OCI-LY3 (cell line): ENCODE results near the gene NLRC4.

Experiments used
- EZH2phosphoT487 ChIP-seq: fragments of 200-600 bp; shearing (Covaris generic); IDR thresholded peaks from 2 replicates; pipeline ENCODE4 v1.6.1; 2018; ENCODE audit warnings: antibody characterized with exemption, mixed run types, low read depth
- TF ChIP-seq, protein P1 (sequence below): fragments of 200-600, 300-600 bp; sonication (generic); IDR thresholded peaks from 2 replicates; pipeline ENCODE4 v1.5.1; 2014; ENCODE audit warnings: antibody characterized with exemption, low read length, low read depth

DNA sequence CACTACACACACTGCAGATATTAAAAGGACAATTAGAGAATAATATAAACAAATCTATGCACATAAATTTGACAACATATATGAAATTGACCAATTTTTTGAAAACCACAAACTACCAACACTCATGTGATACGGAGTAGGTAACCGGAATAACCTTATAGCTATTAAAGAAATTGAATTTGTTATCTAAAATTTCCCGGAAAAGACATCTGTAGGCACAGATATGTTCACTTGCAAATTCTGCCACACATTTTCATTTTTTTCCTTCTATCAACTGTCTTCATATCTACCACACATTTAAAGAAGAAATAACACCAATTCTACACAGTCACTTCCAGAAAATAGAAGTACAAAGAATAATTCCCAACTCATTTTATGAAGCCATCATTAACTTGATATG, 22.4 kb downstream of the NLRC4 start:
- TF ChIP-seq, protein P1, sequence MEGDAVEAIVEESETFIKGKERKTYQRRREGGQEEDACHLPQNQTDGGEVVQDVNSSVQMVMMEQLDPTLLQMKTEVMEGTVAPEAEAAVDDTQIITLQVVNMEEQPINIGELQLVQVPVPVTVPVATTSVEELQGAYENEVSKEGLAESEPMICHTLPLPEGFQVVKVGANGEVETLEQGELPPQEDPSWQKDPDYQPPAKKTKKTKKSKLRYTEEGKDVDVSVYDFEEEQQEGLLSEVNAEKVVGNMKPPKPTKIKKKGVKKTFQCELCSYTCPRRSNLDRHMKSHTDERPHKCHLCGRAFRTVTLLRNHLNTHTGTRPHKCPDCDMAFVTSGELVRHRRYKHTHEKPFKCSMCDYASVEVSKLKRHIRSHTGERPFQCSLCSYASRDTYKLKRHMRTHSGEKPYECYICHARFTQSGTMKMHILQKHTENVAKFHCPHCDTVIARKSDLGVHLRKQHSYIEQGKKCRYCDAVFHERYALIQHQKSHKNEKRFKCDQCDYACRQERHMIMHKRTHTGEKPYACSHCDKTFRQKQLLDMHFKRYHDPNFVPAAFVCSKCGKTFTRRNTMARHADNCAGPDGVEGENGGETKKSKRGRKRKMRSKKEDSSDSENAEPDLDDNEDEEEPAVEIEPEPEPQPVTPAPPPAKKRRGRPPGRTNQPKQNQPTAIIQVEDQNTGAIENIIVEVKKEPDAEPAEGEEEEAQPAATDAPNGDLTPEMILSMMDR, result no peak
- TF ChIP-seq EZH2phosphoT487, result no peak
